ENCODE data around the gene LRMDA.

GRCh38 chr10:75717126-75717916 lies 285.9 kb downstream of the LRMDA start:
- TF ChIP-seq EP300 (IDR thresholded peaks at IDR 0.05): no peak
- peak in 3 of 5 experiments; percentile 6 to 45 (median 16) for TF ChIP-seq CTCF (IDR thresholded peaks at IDR 0.05)
- TF ChIP-seq POLR2A (IDR thresholded peaks at IDR 0.05): no peak

Data from tibial nerve (tissue), 4 donors.